ENCODE results near the gene ATP6V1A. TPM values are rescaled to one million over a fixed set of nuclear protein-coding genes. Genes with fewer than 3 reads are reported as not detected.

Gene ATP6V1A
- total and polyA plus RNA-seq, 4 donors, result 23.1 to 99.6 (median 50.4) TPM

DNA sequence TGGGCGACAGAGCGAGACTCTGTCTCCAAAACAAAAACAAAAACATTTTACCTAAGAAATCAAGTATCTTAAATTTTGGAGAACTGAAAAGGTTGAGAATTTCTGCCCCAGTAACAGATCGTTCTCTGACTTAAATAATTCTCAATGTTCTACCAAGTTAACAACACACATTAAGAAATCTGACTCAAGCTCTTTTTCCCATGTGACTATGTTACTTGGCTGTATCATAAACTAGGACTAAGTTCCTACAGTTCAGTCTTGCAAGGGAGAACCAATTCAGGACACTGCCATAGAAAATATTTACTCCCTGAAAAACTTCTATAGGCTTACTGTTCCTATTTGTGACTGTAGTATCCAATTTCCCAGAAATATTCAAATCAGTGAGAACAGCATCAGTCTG is 29.5 kb upstream of the ATP6V1A start:
- Histone ChIP-seq H3K27ac (ENCODE audit: low read depth in 1 of 2, low read length in 1 of 2) (no peak overlapping the region), H3K4me3 (no peak overlapping the region), H3K36me3 (ENCODE audit: control insufficient read depth in 4 of 4, insufficient read depth in 4 of 4, low read length in 4 of 4) (peaks cover 9 to 16% (median 12%) of the 10 kb centered on the region in 4 donors), H3K27me3 (ENCODE audit: control insufficient read depth in 3 of 3, insufficient read depth in 3 of 3, low read length in 2 of 3) (no peaks in the 10 kb centered on the region), H3K9me3 (ENCODE audit: control insufficient read depth in 4 of 4, insufficient read depth in 3 of 4, low read length in 3 of 4) (no peaks in the 10 kb centered on the region), H3K4me1 (ENCODE audit: control insufficient read depth in 5 of 5, insufficient read depth in 5 of 5, low read length in 5 of 5) (peaks cover 0 to 3% (median 0%) of the 10 kb centered on the region in 5 donors), H3K9ac (ENCODE audit: insufficient read depth in 1 of 2, low read length in 2 of 2) (no peak overlapping the region)
- TF ChIP-seq, protein P1, sequence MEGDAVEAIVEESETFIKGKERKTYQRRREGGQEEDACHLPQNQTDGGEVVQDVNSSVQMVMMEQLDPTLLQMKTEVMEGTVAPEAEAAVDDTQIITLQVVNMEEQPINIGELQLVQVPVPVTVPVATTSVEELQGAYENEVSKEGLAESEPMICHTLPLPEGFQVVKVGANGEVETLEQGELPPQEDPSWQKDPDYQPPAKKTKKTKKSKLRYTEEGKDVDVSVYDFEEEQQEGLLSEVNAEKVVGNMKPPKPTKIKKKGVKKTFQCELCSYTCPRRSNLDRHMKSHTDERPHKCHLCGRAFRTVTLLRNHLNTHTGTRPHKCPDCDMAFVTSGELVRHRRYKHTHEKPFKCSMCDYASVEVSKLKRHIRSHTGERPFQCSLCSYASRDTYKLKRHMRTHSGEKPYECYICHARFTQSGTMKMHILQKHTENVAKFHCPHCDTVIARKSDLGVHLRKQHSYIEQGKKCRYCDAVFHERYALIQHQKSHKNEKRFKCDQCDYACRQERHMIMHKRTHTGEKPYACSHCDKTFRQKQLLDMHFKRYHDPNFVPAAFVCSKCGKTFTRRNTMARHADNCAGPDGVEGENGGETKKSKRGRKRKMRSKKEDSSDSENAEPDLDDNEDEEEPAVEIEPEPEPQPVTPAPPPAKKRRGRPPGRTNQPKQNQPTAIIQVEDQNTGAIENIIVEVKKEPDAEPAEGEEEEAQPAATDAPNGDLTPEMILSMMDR (IDR thresholded peaks at IDR 0.05; ENCODE audit: control extremely low read depth, extremely low read depth), result no peak
- DNase-seq (no peak), ATAC-seq (ENCODE audit: insufficient read depth, low FRiP score) (no peak)
- WGBS, 2 donors, result 95 to 98% methylated on average over 3 of the region's 3 CpGs

DNA sequence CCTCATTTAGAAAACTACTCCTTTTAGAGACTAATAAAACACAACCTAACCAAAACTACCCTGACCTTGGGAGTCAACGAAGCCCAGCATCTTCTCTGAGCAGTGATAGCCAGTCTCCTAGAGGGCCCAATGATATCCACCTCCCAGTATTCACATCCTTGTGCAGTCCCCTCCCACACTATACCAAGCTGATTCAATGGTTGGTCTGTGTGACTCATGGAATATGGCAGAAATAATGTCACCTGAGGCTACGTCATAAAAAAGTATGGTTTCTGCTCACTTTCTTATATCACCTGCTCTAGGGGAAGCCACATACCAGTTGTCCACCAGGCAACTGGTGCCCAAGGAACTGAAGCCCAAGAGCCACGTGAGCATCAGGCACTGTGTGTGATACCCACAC is 29.0 kb upstream of the ATP6V1A start:
- Histone ChIP-seq H3K4me1 (ENCODE audit: control insufficient read depth in 5 of 5, insufficient read depth in 5 of 5, low read length in 5 of 5) (peaks cover 0 to 3% (median 0%) of the 10 kb centered on the region in 5 donors), H3K9ac (ENCODE audit: insufficient read depth in 1 of 2, low read length in 2 of 2) (no peak overlapping the region), H3K9me3 (ENCODE audit: control insufficient read depth in 4 of 4, insufficient read depth in 3 of 4, low read length in 3 of 4) (no peaks in the 10 kb centered on the region), H3K27me3 (ENCODE audit: control insufficient read depth in 3 of 3, insufficient read depth in 3 of 3, low read length in 2 of 3) (no peaks in the 10 kb centered on the region), H3K4me3 (no peak overlapping the region), H3K36me3 (ENCODE audit: control insufficient read depth in 4 of 4, insufficient read depth in 4 of 4, low read length in 4 of 4) (peaks cover 9 to 16% (median 14%) of the 10 kb centered on the region in 4 donors), H3K27ac (ENCODE audit: low read depth in 1 of 2, low read length in 1 of 2) (no peak overlapping the region)
- DNase-seq (no peak), ATAC-seq (ENCODE audit: insufficient read depth, low FRiP score) (no peak)
- TF ChIP-seq, protein P1 (IDR thresholded peaks at IDR 0.05; ENCODE audit: control extremely low read depth, extremely low read depth), result no peak
- WGBS, 2 donors, result 96 to 100% methylated on average over 3 of the region's 3 CpGs

GRCh38 chr3:113719294-113719693 is 27.5 kb upstream of the ATP6V1A start:
- DNase-seq, result no peak
- no peak overlapping the region for H3K27ac ChIP-seq (ENCODE audit: low read depth in 1 of 2, low read length in 1 of 2)
- 72 to 89% methylated on average over 1 of the region's 1 CpG for WGBS, 2 donors
- H3K9me3 ChIP-seq (ENCODE audit: control insufficient read depth in 4 of 4, insufficient read depth in 3 of 4, low read length in 3 of 4), result no peaks in the 10 kb centered on the region
- peaks cover 9 to 18% (median 14%) of the 10 kb centered on the region in 4 donors for H3K36me3 ChIP-seq (ENCODE audit: control insufficient read depth in 4 of 4, insufficient read depth in 4 of 4, low read length in 4 of 4)
- no peak overlapping the region for H3K4me3 ChIP-seq
- TF ChIP-seq, protein P1 (IDR thresholded peaks at IDR 0.05; ENCODE audit: control extremely low read depth, extremely low read depth), result no peak
- peaks cover 0 to 3% (median 0%) of the 10 kb centered on the region in 5 donors for H3K4me1 ChIP-seq (ENCODE audit: control insufficient read depth in 5 of 5, insufficient read depth in 5 of 5, low read length in 5 of 5)
- no peaks in the 10 kb centered on the region for H3K27me3 ChIP-seq (ENCODE audit: control insufficient read depth in 3 of 3, insufficient read depth in 3 of 3, low read length in 2 of 3)
- no peak overlapping the region for H3K9ac ChIP-seq (ENCODE audit: insufficient read depth in 1 of 2, low read length in 2 of 2)
- ATAC-seq (ENCODE audit: insufficient read depth, low FRiP score), result no peak

- no peaks in the 10 kb centered on the region for H3K27me3 ChIP-seq (ENCODE audit: control insufficient read depth in 3 of 3, insufficient read depth in 3 of 3, low read length in 2 of 3)
- WGBS, 2 donors, result 75 to 86% methylated on average over 2 of the region's 2 CpGs
- TF ChIP-seq, protein P1 (IDR thresholded peaks at IDR 0.05; ENCODE audit: control extremely low read depth, extremely low read depth), result no peak
- peaks cover 0 to 3% (median 0%) of the 10 kb centered on the region in 5 donors for H3K4me1 ChIP-seq (ENCODE audit: control insufficient read depth in 5 of 5, insufficient read depth in 5 of 5, low read length in 5 of 5)
- H3K27ac ChIP-seq (ENCODE audit: low read depth in 1 of 2, low read length in 1 of 2), result no peak overlapping the region
- DNase-seq (no peak), ATAC-seq (ENCODE audit: insufficient read depth, low FRiP score) (no peak)
- H3K36me3 ChIP-seq (ENCODE audit: control insufficient read depth in 4 of 4, insufficient read depth in 4 of 4, low read length in 4 of 4), result peaks cover 9 to 18% (median 14%) of the 10 kb centered on the region in 4 donors
- no peak overlapping the region for H3K9ac ChIP-seq (ENCODE audit: insufficient read depth in 1 of 2, low read length in 2 of 2)
- no peak overlapping the region for H3K4me3 ChIP-seq
- H3K9me3 ChIP-seq (ENCODE audit: control insufficient read depth in 4 of 4, insufficient read depth in 3 of 4, low read length in 3 of 4), result no peaks in the 10 kb centered on the region
Measured at GRCh38 chr3:113719758-113720157, 27.1 kb upstream of the ATP6V1A start.

Measured in lung (tissue), 12 donors.